Subcutaneous adipose tissue (tissue), 4 donors: ENCODE measurements around the gene ANKRD11. TPM values are rescaled to one million over a fixed set of nuclear protein-coding genes. Genes with fewer than 3 reads are reported as not detected.

Source experiments
- CTCF ChIP-seq: fragments of 450-650 bp; IDR thresholded peaks from one replicate; pipeline ENCODE4 v1.5.1; 2016; ENCODE audit warnings: low read depth, mild to moderate bottlenecking, control low read depth, antibody characterized with exemption, moderate library complexity
- total RNA-seq, 4 donors: library from RNA; depleted of rRNA; stranded (reverse); fragments of >200 nt; gene quantifications; one replicate each; pipeline ENCODE4 v1.1.0, GENCODE V29; 2016

ANKRD11 gene
- total RNA-seq, 4 donors from 2014 or later = 56.1 to 190 (median 62.6) TPM

- TF ChIP-seq CTCF = no peak
Measured at GRCh38 chr16:89439659-89440058, 50.7 kb downstream of the ANKRD11 start.

- TF ChIP-seq CTCF = no peak
Measured at GRCh38 chr16:89437991-89438390, 52.4 kb downstream of the ANKRD11 start.

DNA sequence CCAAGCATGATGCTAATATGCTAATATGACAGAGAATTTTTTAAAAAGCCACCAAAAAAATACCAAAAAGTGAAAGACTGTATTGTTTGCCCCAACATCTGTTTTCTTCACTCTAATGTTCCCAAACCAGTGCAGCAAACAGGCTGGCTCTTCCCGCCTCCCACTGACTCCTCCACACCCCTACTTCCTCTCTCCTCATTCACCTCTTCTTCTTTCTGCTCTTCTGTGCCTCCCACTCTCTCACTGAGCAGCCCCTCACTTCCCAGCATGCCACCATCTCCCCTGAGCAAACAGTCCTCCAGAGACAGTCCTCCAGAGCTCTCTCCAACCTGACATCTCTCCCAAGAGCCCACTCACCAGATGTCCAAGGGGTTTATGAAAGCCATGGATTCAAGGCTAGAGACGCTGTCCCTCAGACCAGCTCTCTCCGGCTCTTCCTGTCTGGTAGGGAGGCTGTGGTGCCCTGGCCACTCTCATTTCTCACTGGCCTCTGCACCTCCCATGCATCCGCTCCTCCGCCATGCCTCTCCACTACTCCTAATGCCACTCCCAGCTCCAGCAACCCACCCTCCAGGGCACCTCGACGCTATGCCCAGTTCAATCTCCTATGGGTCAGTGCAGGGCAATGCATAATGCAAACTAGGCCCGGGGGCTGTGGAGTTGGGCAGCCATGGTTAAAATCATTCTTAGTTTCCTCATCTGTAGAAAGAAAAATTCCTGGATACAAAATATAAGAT is 52.9 kb downstream of the ANKRD11 start:
- no peak for TF ChIP-seq CTCF

GRCh38 chr16:89436366-89436765 is 54.0 kb downstream of the ANKRD11 start:
- no peak for TF ChIP-seq CTCF

DNA sequence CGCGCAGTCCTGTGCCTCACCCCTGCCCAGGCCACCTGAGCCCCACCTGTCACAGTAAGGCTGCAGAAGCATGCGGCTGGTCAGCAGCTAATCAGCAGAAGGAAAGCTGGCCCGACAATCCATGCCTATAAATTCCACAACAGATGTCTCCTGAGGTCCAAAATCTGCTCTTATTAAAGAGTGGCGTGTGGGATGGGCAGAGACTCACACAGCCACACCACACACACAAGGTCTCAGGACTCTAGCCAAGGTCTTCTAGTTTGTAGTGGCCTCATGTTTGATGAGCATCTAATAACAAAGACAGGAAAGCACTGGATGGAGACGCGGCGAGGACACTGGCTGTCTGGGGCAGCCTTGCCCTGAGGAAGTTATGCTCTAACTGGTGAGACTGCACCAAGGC is 55.9 kb downstream of the ANKRD11 start:
- no peak for TF ChIP-seq CTCF

GRCh38 chr16:89431630-89432029 is 58.7 kb downstream of the ANKRD11 start:
- TF ChIP-seq CTCF = no peak

DNA sequence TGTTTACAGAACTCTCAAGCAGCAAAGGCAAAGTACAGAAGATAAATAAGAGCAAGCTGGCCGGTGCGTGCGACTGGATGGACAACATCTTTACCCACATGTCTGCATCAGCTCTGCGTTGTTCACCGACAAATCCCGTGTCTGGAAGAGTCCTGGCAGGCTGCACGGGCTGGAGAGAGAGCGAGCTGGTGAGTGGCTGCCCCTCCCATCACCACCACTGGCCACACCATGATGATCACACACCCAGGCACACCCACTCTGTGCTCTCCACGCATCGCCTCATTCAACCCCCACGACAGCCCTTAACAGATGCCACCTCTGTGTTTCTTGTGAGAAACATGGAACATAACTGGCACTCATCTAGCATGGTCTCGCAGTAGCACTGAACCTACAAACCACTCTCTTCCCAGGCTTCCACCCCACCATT is 59.2 kb downstream of the ANKRD11 start:
- TF ChIP-seq CTCF = no peak
